CD4-positive, alpha-beta T cell (primary cell): ENCODE measurements around the gene TBC1D9B. TPM values are rescaled to one million over a fixed set of nuclear protein-coding genes. Genes with fewer than 3 reads are reported as not detected.

ENCODE experiments used
- ATAC-seq: fragments of 200-7000 bp; cut with Tn5 transposase; one replicate; pipeline ENCODE4 v1.10.0; 2022; ENCODE audit warnings: mild to moderate bottlenecking; ENCODE audit not compliant: poor library complexity
- CTCF ChIA-PET: fragments of 350-600 bp; sonication (Branson Sonifier 250); formaldehyde crosslinking; loops from one replicate; lab custom pipeline; 2021; ENCODE audit warnings: antibody characterized with exemption, inconsistent platforms; lab: Charles Lee
- POLR2A ChIA-PET: fragments of 350-600 bp; sonication (Branson Sonifier 250); formaldehyde crosslinking; loops from one replicate; lab custom pipeline; 2021; ENCODE audit warnings: antibody characterized with exemption, inconsistent platforms; lab: Charles Lee
- DNase-seq, 14 experiments: peaks; one replicate each; pipeline ENCODE4 v3.0.0-alpha.2; 2013 to 2020; ENCODE audit warnings: mixed read lengths in 2 of 14
- H3K27ac ChIP-seq, 2 donors: one replicate each; pipeline versions ENCODE4 v1.5.1 to v1.7.0; 2013; ENCODE audit warnings: low read length in 2 of 2, low read depth in 1 of 2, mild to moderate bottlenecking in 1 of 2
- H3K27me3 ChIP-seq, 2 experiments: 1 replicate in 1 of 2; 2 replicates in 1 of 2; pipeline versions ENCODE4 v1.6.1 to v1.7.0; 2013; ENCODE audit warnings: low read length in 2 of 2, control low read depth in 1 of 2, mild to moderate bottlenecking in 1 of 2, moderate library complexity in 1 of 2; ENCODE audit not compliant: insufficient read depth in 2 of 2, control insufficient read depth in 1 of 2
- H3K36me3 ChIP-seq: one replicate; pipeline ENCODE4 v1.6.1; 2013; ENCODE audit warnings: low read length, control low read depth; ENCODE audit not compliant: insufficient read depth
- H3K4me1 ChIP-seq: one replicate; pipeline ENCODE4 v1.6.1; 2013; ENCODE audit warnings: low read length, control low read depth; ENCODE audit not compliant: insufficient read depth
- H3K4me3 ChIP-seq: one replicate; pipeline ENCODE4 v1.5.1; 2013; ENCODE audit warnings: mild to moderate bottlenecking, low read length, moderate library complexity
- H3K9me3 ChIP-seq, 2 experiments: 1 replicate in 1 of 2; 2 replicates in 1 of 2; pipeline versions ENCODE4 v1.6.1 to v1.7.0; 2013; ENCODE audit warnings: low read length in 2 of 2, mild to moderate bottlenecking in 2 of 2, control low read depth in 1 of 2, moderate library complexity in 1 of 2; ENCODE audit not compliant: control insufficient read depth in 1 of 2, insufficient read depth in 1 of 2
- H3K27ac Mint-ChIP-seq: one replicate; pipeline ENCODE4 v1.8.0; 2020; ENCODE audit warnings: mixed read lengths
- H3K27me3 Mint-ChIP-seq: one replicate; pipeline ENCODE4 v1.8.0; 2021; ENCODE audit warnings: mixed read lengths
- H3K36me3 Mint-ChIP-seq: one replicate; pipeline ENCODE4 v1.8.0; 2021; ENCODE audit warnings: low read depth, mixed read lengths
- H3K4me1 Mint-ChIP-seq: one replicate; pipeline ENCODE4 v1.8.0; 2021; ENCODE audit warnings: low read depth, mixed read lengths
- H3K4me3 Mint-ChIP-seq: one replicate; pipeline ENCODE4 v1.8.0; 2020; ENCODE audit warnings: mild to moderate bottlenecking, mixed read lengths
- H3K9me3 Mint-ChIP-seq: one replicate; pipeline ENCODE4 v1.8.0; 2020; ENCODE audit warnings: mixed read lengths
- intact Hi-C, 2 experiments: fragments of 100-400 bp; cut with DNase I in 1 of 2; cut with micrococcal nuclease in 1 of 2; formaldehyde crosslinking; loops; one replicate each; pipeline versions ENCODE4 v1.15.1 to v1.9.0; 2023 to 2025; cut with DNase I, micrococcal nuclease
- total RNA-seq, 174 experiments: library from RNA in 2 of 174; stranded (reverse) in 2 of 174; gene quantifications; one replicate each; pipeline ENCODE4 v1.2.3 and lab custom pipeline; 2021 to 2026
- TF ChIP-seq, protein P1 (sequence below): fragments of 200-600 bp; IDR thresholded peaks from one replicate; pipeline ENCODE4 v1.8.0; 2022; ENCODE audit warnings: antibody characterized with exemption, mild to moderate bottlenecking

Gene TBC1D9B
- total RNA-seq, 2 experiments from 2014 or later = 67.5 to 71.8 TPM

DNA sequence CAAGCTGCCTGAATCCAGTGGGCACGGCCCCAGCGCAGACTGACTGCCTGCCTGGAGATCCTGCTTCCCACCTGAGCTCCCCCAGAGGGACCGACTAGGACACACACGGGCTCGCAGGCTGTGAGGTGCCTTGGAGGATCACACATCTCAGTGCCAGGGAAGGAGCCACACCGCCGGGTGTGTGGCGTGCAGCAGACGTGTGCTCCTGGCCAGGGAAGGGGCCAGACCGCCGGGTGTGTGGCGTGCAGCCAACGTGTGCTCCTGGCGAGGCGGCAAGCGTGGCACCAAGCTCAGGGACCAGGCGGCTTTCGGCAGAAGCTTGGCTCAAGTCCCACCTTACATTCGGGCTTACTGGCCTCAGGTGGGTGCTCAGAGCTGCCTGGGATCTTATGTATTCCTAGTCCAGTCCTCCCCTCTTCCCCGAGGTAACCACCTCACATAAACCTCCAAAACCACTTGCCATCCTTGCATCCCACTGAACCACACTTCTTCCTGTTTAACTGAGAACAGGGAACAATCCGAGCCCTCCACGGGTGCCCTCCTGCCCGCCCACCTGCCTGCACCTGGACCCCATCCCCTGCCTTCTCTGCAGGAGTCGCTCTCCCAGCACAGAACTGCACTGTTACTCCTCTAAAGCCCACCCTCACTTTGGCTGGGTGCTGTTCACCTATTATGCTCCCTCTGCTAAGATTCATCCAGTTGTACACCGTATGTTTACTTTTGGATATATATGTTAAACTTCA lies 26.7 kb downstream of the TBC1D9B start:
- ChIA-PET CTCF (no interaction called here), POLR2A (no interaction called here)
- no peaks in the 10 kb centered on the region for H3K4me1 Mint-ChIP-seq
- no peak overlapping the region for H3K4me3 Mint-ChIP-seq
- peaks cover 10 to 20% of the 10 kb centered on the region in 2 experiments for H3K9me3 ChIP-seq
- DNase-seq (no peak), ATAC-seq (no peak)
- H3K4me1 ChIP-seq = no peaks in the 10 kb centered on the region
- no peak overlapping the region for H3K4me3 ChIP-seq
- no peak overlapping the region for H3K27ac ChIP-seq
- TF ChIP-seq, protein P1, sequence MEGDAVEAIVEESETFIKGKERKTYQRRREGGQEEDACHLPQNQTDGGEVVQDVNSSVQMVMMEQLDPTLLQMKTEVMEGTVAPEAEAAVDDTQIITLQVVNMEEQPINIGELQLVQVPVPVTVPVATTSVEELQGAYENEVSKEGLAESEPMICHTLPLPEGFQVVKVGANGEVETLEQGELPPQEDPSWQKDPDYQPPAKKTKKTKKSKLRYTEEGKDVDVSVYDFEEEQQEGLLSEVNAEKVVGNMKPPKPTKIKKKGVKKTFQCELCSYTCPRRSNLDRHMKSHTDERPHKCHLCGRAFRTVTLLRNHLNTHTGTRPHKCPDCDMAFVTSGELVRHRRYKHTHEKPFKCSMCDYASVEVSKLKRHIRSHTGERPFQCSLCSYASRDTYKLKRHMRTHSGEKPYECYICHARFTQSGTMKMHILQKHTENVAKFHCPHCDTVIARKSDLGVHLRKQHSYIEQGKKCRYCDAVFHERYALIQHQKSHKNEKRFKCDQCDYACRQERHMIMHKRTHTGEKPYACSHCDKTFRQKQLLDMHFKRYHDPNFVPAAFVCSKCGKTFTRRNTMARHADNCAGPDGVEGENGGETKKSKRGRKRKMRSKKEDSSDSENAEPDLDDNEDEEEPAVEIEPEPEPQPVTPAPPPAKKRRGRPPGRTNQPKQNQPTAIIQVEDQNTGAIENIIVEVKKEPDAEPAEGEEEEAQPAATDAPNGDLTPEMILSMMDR = no peak
- H3K9me3 Mint-ChIP-seq = peaks cover 6% of the 10 kb centered on the region
- H3K27ac Mint-ChIP-seq = no peak overlapping the region
- peaks cover 37% of the 10 kb centered on the region for H3K36me3 ChIP-seq
- H3K36me3 Mint-ChIP-seq = peaks cover 59% of the 10 kb centered on the region
- intact Hi-C loops = no loop called here
- H3K27me3 ChIP-seq = no peaks in the 10 kb centered on the region
- H3K27me3 Mint-ChIP-seq = no peaks in the 10 kb centered on the region

DNA sequence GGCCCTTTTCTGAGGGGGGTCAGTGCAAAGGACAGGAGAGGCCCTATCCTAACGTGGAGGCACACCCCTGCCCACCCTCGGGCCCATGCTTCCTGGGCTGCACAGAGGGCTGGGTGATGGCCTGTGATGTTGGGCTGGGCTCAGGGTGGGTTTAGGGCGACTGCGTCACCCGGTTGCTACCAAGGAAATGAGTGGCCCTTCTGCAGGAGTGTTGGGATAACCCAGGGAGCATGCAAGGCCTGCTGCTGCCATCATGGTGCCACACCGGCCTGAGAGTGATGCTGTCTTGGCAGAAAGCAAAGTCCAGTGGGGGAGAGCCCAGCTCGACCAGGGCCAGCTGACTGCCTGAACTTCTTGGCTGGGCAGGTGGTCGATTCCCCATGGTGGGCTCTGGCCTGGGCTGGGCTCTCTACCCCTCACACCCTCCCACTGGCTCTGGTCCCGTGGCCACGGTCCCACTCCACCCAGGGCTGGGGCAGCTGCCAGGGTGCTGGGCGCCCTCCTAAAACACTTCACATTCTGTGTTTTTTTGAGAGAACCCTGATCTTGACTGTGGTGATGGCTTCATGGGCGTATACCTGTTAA lies 27.5 kb downstream of the TBC1D9B start:
- no peak for DNase-seq
- Mint-ChIP-seq H3K36me3 (peaks cover 56% of the 10 kb centered on the region), H3K27me3 (no peaks in the 10 kb centered on the region), H3K4me3 (no peak overlapping the region), H3K27ac (no peak overlapping the region), H3K4me1 (no peaks in the 10 kb centered on the region), H3K9me3 (peaks cover 6% of the 10 kb centered on the region)
- intact Hi-C loops = no loop called here
- Histone ChIP-seq H3K27me3 (no peaks in the 10 kb centered on the region), H3K4me1 (no peaks in the 10 kb centered on the region), H3K9me3 (peaks cover 10 to 20% of the 10 kb centered on the region in 2 experiments), H3K27ac (no peak overlapping the region), H3K36me3 (peaks cover 39% of the 10 kb centered on the region), H3K4me3 (no peak overlapping the region)
- TF ChIP-seq, protein P1 = no peak
- no peak for ATAC-seq
- CTCF ChIA-PET = no interaction called here
- POLR2A ChIA-PET = no interaction called here

DNA sequence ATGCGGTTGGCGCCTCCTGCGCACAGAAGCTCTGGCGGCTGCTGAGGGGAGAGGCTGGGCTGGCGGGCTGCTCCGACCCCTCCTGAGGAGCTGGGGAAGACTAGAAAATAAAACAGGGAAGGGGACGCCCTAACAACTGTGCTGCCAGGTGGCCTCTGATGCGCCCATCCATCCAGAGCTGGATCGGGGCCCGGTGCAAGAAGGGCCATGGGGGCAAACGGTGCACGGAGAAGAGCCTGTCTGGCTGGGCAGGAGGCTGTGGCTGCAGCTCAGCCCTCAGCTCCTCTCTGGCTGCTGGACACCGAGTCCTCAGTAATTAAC lies 28.0 kb downstream of the TBC1D9B start:
- intact Hi-C loops = no loop called here
- no peak overlapping the region for H3K4me3 ChIP-seq
- peaks cover 10 to 20% of the 10 kb centered on the region in 2 experiments for H3K9me3 ChIP-seq
- H3K27me3 ChIP-seq = no peaks in the 10 kb centered on the region
- no peaks in the 10 kb centered on the region for H3K4me1 Mint-ChIP-seq
- H3K36me3 ChIP-seq = peaks cover 41% of the 10 kb centered on the region
- ChIA-PET POLR2A (no interaction called here), CTCF (no interaction called here)
- no peak overlapping the region for H3K27ac ChIP-seq
- TF ChIP-seq, protein P1 = no peak
- no peaks in the 10 kb centered on the region for H3K27me3 Mint-ChIP-seq
- H3K36me3 Mint-ChIP-seq = peaks cover 56% of the 10 kb centered on the region
- H3K4me1 ChIP-seq = no peaks in the 10 kb centered on the region
- no peak overlapping the region for H3K27ac Mint-ChIP-seq
- H3K9me3 Mint-ChIP-seq = peaks cover 6% of the 10 kb centered on the region
- no peak for ATAC-seq
- H3K4me3 Mint-ChIP-seq = no peak overlapping the region
- no peak for DNase-seq
